Fibroblast of the aortic adventitia (primary cell): Measurements from ENCODE around the gene MMRN2. TPM values are rescaled to one million over a fixed set of nuclear protein-coding genes. Genes with fewer than 3 reads are reported as not detected.
"Not testable (repeated sequence)": the region's sequence is repeated elsewhere in the genome, so short reads cannot be mapped to it uniquely, and the experiment has no call there.

Experiments used
- DNase-seq: peaks from one replicate; pipeline ENCODE4 v3.0.0-alpha.2; 2010; ENCODE audit warnings: low read depth
- H3K4me3 ChIP-seq: 2 replicates; pipeline ENCODE4 v1.5.1; 2011; ENCODE audit warnings: low read depth, mild to moderate bottlenecking, control low read depth, low read length, moderate library complexity
- CTCF ChIP-seq: IDR thresholded peaks from 2 replicates; pipeline ENCODE4 v1.5.1; 2011; ENCODE audit warnings: mild to moderate bottlenecking, low read length, control low read depth, inconsistent platforms; ENCODE audit not compliant: insufficient read depth
- total RNA-seq: library from RNA; depleted of rRNA; stranded (reverse); fragments of >200 nt; gene quantifications from 2 replicates; pipeline ENCODE4 v1.2.3, GENCODE V29; 2012; ENCODE audit warnings: low replicate concordance

MMRN2 gene
- total RNA-seq, 1 donor: 5.4 TPM

DNA sequence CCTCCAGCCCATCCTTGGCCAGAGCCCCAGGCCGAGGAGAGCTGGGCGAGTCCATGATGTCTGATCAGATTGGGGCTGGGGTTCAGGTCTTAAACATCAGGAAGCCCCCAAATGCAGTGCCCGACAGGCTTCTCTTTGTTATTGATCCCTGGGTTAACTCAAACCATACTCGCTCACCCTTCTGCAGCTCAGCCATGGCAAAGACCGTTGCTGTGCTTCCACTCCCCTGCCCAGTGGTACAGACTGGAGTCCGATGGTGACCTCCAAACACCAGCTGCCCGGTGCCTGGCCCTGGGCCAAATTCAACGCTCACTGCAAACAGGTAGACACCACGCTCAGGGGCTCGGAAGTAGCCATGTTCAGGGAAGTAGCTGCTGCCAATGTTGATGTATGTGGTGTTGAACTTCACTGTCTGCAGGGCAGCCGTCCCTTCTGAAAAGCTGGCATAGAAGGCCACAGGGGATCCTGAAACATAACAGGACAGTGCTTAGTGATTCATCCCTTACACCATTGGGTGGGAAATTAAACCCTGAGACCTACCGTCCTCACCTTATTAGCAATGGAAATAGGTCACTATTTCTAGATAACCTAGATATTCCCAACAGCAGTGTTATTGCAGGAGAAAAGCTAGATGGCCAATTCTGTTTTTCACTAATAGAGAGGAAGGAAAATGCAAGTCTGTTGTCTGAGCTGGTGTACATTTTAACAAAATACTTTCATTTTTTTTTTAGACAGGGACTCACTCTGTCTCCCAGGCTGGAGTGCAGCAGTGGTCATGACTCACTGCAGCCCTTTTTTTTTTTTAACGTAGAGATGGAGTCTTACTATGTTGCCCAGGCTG is 20.5 kb downstream of the MMRN2 start:
- peak; percentile 57 for DNase-seq
- no peak for TF ChIP-seq CTCF
- H3K4me3 ChIP-seq: no peak overlapping the region

GRCh38 chr10:86934162-86934711 is 23.2 kb downstream of the MMRN2 start:
- not testable (repeated sequence) for DNase-seq, H3K4me3 ChIP-seq

- no peak for DNase-seq
- TF ChIP-seq CTCF: no peak
- H3K4me3 ChIP-seq: no peak overlapping the region
Observed at GRCh38 chr10:86932674-86933073, 24.7 kb downstream of the MMRN2 start.

DNA sequence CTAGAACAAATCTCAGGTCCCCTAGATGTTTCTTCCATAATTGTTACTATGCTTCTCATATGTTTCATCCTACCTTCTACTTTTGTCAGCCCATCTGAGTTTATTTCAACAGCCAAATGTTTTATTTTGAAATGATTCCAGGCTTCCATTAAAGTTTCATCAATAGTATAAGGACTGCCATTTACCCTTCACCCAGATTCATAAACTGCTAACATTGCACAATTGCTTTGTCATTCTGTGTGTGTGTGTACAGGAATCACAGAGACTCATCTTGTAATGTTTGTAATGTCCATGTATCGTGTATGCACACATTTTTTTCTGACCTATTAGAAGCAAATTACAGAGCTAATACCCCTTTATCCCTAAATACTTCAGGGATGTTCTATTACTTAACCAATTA is 25.5 kb downstream of the MMRN2 start:
- H3K4me3 ChIP-seq: no peak overlapping the region
- DNase-seq: peak; percentile 41
- TF ChIP-seq CTCF: no peak

DNA sequence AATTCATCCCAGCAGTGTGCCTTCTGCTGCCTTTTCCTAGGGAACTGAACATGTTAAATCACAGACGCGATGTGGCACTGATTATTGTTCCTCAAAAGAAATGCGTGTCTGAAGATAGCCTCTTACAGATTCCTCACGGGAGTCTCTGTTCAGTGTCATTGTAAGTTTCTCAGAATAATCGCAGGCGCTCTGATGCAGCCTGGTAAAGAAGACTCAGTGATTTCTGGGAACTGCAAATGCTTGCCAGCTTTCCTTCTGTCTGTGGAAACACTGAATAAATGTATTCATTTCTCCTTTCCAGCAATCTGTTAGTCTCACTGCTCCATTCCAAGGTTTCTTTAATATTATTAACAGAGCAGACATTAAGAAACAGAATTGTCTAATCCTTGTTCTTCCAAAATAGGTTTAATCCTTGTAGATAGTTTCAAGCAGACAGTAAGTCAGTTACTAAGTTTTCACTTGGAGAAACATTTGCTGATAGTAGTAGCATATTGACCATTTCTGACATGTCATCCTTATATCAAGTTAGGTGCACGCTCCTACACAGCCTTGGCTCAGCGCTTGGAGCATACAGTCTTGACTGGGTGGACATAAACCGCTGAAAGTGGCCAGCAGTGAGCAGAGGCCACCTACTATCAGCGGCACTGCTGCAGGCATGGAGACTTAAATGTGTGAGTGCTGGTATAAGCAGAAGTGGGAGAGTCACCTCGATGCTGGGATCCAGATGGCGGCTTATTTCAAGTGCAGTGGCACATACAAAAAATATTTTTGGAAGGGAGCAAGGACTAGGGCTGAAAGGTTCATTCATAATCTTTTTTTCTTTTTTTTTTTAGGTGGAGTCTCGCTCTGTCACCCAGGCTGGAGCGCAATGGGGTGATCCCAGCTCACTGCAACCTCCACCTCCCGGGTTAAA is 27.7 kb downstream of the MMRN2 start:
- no peak for DNase-seq
- TF ChIP-seq CTCF: no peak
- no peak overlapping the region for H3K4me3 ChIP-seq

- no peak for DNase-seq
- TF ChIP-seq CTCF: no peak
- no peak overlapping the region for H3K4me3 ChIP-seq
Observed at GRCh38 chr10:86922553-86922961, 34.9 kb downstream of the MMRN2 start.

DNA sequence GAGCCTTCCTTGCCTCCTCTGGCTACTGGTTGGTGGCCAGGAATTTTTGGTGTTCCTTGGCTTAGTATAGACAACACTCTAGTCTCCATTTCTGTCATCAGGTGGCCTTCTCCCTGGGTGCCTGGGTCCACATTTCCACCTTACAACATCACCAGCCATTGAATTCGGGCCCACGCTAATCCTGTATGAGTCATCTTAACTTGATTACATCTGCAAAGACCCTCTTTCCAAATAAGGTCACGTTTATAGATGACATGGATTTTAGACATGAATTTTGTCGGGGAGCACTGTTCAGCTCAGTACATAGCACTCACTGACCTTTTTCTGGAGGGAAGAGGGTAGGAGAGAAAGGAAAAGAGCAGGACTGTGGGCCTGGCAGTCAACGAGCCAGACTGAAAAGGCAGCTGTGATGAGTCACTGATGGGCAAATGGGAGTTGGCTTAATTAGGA is 39.4 kb downstream of the MMRN2 start:
- no peak for DNase-seq
- H3K4me3 ChIP-seq: no peak overlapping the region
- no peak for TF ChIP-seq CTCF
